ENCODE measurements around the gene FAM162A. TPM values are rescaled to one million over a fixed set of nuclear protein-coding genes. Genes with fewer than 3 reads are reported as not detected.
"Not testable (repeated sequence)": the region's sequence is repeated elsewhere in the genome, so short reads cannot be mapped to it uniquely, and the experiment has no call there.

The FAM162A gene
- total RNA-seq, 4 donors from 2014 or later, result 28.2 to 42.7 (median 32.6) TPM

DNA sequence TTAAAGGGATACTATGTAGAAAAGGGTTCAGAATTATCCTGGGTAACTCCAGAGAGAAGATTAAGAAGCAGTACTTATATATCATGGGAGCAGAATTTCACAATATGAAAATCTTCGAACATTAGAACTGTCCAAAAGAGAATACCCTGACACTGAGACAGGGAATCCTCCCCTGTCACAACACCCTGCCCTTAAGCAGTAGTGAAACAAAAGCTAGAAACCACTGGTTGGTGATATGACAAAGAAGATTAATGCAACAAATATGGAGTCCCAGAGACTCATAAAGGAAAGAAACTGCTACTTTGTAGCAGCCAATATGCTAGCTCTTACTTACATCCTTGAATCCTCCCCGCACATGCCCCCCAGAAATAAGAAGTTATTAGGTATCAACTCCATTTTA is 19.5 kb upstream of the FAM162A start:
- Histone ChIP-seq H3K9me3 (no peaks in the 10 kb centered on the region), H3K4me3 (no peak overlapping the region), H3K36me3 (peaks cover 11 to 83% (median 61%) of the 10 kb centered on the region in 4 donors), H3K27ac (replicated peaks in 1 of 4) (no peak overlapping the region), H3K4me1 (no peaks in the 10 kb centered on the region), H3K27me3 (no peaks in the 10 kb centered on the region)
- no peak for TF ChIP-seq EP300 (IDR thresholded peaks at IDR 0.05)
- TF ChIP-seq POLR2AphosphoS5 (IDR thresholded peaks at IDR 0.05), result no peak
- TF ChIP-seq, protein P1, sequence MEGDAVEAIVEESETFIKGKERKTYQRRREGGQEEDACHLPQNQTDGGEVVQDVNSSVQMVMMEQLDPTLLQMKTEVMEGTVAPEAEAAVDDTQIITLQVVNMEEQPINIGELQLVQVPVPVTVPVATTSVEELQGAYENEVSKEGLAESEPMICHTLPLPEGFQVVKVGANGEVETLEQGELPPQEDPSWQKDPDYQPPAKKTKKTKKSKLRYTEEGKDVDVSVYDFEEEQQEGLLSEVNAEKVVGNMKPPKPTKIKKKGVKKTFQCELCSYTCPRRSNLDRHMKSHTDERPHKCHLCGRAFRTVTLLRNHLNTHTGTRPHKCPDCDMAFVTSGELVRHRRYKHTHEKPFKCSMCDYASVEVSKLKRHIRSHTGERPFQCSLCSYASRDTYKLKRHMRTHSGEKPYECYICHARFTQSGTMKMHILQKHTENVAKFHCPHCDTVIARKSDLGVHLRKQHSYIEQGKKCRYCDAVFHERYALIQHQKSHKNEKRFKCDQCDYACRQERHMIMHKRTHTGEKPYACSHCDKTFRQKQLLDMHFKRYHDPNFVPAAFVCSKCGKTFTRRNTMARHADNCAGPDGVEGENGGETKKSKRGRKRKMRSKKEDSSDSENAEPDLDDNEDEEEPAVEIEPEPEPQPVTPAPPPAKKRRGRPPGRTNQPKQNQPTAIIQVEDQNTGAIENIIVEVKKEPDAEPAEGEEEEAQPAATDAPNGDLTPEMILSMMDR (IDR thresholded peaks at IDR 0.05), result no peak
- no peak for TF ChIP-seq POLR2A (IDR thresholded peaks at IDR 0.05; ENCODE audit: low read depth)
- 91% methylated on average over 2 of the region's 2 CpGs for WGBS
- intact Hi-C loops (cut with DNase I), result no loop called here
- no peak for DNase-seq (ENCODE audit: extremely low spot score)

DNA sequence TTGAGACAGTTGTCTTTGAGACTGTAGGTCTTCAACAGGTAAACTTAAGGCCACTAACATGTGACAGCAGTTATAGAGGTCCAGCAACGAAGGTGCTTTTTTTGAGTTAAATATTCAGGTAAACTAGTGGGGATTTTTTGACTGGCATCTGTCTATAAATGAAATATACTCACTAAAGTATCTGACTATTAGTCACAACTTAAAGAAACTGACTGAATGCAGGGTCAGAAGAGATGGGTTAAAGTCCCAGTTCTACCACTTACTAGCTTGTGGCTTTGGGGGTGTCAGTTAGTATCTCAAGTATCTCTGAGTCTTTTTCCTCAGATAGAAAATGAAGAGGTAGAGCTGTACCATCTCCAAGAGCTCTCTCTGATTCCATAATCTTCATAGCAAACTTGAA is 18.9 kb upstream of the FAM162A start:
- intact Hi-C loops (cut with DNase I), result no loop called here

DNA sequence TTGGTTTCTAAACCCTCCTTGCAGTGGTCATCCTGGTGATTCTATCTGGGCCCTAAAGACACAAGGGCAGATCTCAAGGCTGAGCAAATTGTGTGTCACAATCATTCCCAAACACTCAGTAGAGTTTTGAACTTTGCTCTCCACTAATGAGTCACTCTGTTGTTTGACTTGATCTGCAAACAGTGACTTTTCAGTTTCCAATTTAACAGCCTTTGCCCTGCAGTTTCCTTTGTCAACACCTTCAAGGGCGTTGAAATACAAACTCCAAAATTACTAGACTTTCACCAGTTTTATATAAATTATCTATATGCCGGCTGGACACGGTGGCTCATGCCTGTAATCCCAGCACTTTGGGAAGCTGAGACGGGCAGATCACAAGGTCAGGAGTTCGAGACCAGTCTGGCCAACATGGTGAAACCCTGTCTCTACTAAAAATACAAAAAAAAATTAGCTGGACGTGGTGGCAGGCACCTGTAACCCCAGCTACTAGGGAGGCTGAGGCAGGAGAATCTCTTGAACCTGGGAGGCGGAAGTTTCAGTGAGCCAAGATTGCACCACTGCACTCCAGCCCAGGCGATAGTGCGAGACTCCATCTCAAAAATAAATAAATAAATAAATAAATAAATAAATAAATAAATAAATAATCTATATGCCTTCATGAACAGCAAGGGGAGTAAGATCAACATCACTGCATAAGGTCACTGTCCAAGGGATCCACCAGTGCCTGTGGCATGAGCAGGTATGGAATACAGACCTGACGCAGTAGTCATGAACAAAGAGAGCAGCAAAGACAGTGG is 18.2 kb upstream of the FAM162A start:
- H3K27ac ChIP-seq (replicated peaks in 1 of 4); H3K4me1 ChIP-seq; H3K9me3 ChIP-seq; intact Hi-C loops (cut with DNase I); DNase-seq (ENCODE audit: extremely low spot score); H3K27me3 ChIP-seq; H3K4me3 ChIP-seq: not testable (repeated sequence)
- H3K36me3 ChIP-seq, result peaks cover 11 to 88% (median 72%) of the 10 kb centered on the region in 4 donors
- WGBS, result 95% methylated on average over 10 of the region's 10 CpGs

More for the DNA sequence above, 18.9 kb upstream of the FAM162A start:
- 83% methylated on average over 1 of the region's 1 CpG for WGBS
- H3K27ac ChIP-seq (replicated peaks in 1 of 4), result no peak overlapping the region
- DNase-seq (ENCODE audit: extremely low spot score), result no peak
- TF ChIP-seq, protein P1 (IDR thresholded peaks at IDR 0.05), result no peak
- TF ChIP-seq POLR2A (IDR thresholded peaks at IDR 0.05; ENCODE audit: low read depth) (no peak), POLR2AphosphoS5 (IDR thresholded peaks at IDR 0.05) (no peak), EP300 (IDR thresholded peaks at IDR 0.05) (no peak)
- H3K4me3 ChIP-seq, result no peak overlapping the region
- peaks cover 11 to 88% (median 67%) of the 10 kb centered on the region in 4 donors for H3K36me3 ChIP-seq
- H3K4me1 ChIP-seq, result no peaks in the 10 kb centered on the region
- H3K27me3 ChIP-seq, result no peaks in the 10 kb centered on the region
- no peaks in the 10 kb centered on the region for H3K9me3 ChIP-seq

DNA sequence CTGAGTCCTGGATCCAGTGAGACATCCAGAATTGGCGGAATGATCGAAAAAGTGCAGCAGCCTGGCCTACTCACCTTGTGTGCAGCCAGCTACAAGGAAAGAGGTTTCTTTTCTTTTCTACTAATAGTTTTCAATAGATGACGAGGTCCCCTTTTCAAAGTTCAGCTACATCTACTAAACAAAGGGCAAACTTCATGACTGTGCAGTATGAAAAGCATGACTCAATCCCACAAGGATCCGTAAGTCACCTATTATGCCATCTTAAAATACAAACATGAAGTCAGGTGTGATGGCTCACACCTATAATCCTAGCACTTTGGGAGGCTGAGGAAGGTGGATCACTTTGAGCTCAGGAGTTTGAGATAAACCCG is 17.6 kb upstream of the FAM162A start:
- H3K4me3 ChIP-seq, result no peak overlapping the region
- intact Hi-C loops (cut with DNase I), result no loop called here
- DNase-seq (ENCODE audit: extremely low spot score), result no peak
- peaks cover 11 to 88% (median 68%) of the 10 kb centered on the region in 4 donors for H3K36me3 ChIP-seq
- H3K27me3 ChIP-seq, result no peaks in the 10 kb centered on the region
- no peaks in the 10 kb centered on the region for H3K9me3 ChIP-seq
- WGBS, result 93% methylated on average over 5 of the region's 5 CpGs
- H3K27ac ChIP-seq (replicated peaks in 1 of 4), result no peak overlapping the region
- no peaks in the 10 kb centered on the region for H3K4me1 ChIP-seq
- TF ChIP-seq, protein P1 (IDR thresholded peaks at IDR 0.05), result no peak
- TF ChIP-seq POLR2A (IDR thresholded peaks at IDR 0.05; ENCODE audit: low read depth) (no peak), EP300 (IDR thresholded peaks at IDR 0.05) (no peak), POLR2AphosphoS5 (IDR thresholded peaks at IDR 0.05) (no peak)

DNA sequence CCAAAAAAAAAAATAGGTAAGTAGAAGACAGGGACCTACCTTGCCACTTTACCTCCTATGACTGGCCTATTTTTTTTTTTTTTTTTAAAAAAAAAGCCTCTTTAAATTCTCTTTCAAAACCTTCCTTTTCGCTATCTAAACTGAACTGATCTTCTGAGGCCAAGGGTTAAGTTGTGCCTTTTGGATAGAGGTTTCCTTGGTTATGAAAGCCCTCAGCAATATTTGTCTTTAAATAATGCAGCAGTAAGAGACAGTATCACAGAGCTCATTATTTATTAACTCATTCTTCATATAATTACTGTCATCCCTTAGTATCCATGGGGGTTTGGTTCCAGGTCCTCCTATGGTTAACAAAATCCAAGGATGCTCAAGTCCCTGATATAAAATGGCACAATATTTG is 9.9 kb upstream of the FAM162A start:
- Histone ChIP-seq H3K27ac (replicated peaks in 1 of 4) (no peak overlapping the region), H3K36me3 (peaks cover 7 to 35% (median 16%) of the 10 kb centered on the region in 4 donors), H3K27me3 (no peaks in the 10 kb centered on the region), H3K4me3 (no peak overlapping the region), H3K4me1 (no peaks in the 10 kb centered on the region), H3K9me3 (no peaks in the 10 kb centered on the region)
- intact Hi-C loops (cut with DNase I), result no loop called here
- 90% methylated on average over 1 of the region's 1 CpG for WGBS
- DNase-seq (ENCODE audit: extremely low spot score), result no peak
- no peak for TF ChIP-seq POLR2AphosphoS5 (IDR thresholded peaks at IDR 0.05)
- TF ChIP-seq EP300 (IDR thresholded peaks at IDR 0.05), result no peak
- TF ChIP-seq POLR2A (IDR thresholded peaks at IDR 0.05; ENCODE audit: low read depth), result no peak
- TF ChIP-seq, protein P1 (IDR thresholded peaks at IDR 0.05), result no peak
